Tibial nerve (tissue), 3 donors: ENCODE results near the gene CST7.

Source experiments
- POLR2A ChIP-seq, 2 donors: fragments of 450-650 bp; IDR thresholded peaks; one replicate each; pipeline ENCODE4 v1.6.1; 2017; ENCODE audit warnings: antibody characterized with exemption in 2 of 2, mild to moderate bottlenecking in 2 of 2, moderate library complexity in 2 of 2
- TF ChIP-seq, protein P1 (sequence below), 5 experiments: fragments of 200-600 bp in 3 of 5; fragments of 450-650 bp in 2 of 5; sonication (generic) in 3 of 5; IDR thresholded peaks; one replicate each; pipeline ENCODE4 v1.5.1; 2016 to 2019; ENCODE audit warnings: antibody characterized with exemption in 5 of 5, mild to moderate bottlenecking in 3 of 5, moderate library complexity in 2 of 5

DNA sequence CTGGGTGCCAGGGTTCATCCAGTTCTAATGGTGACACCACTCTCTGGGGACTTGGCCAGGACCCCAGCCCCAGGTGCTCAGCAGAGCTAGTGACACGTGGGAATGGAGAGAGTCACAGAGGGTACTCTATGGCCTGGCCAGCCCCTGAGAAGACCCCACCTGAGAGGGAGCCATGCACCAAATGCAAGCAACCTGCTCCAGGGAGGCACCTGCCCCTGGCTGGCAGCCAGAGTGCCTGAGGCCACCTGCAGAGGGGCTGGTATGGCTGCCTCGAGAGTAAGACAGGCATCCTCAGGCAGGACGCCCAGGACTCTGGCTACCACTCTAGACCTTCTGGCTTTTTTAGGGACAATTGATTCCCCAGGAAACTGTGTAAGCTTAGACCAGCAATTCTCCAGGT is 38.6 kb upstream of the CST7 start:
- TF ChIP-seq, protein P1, sequence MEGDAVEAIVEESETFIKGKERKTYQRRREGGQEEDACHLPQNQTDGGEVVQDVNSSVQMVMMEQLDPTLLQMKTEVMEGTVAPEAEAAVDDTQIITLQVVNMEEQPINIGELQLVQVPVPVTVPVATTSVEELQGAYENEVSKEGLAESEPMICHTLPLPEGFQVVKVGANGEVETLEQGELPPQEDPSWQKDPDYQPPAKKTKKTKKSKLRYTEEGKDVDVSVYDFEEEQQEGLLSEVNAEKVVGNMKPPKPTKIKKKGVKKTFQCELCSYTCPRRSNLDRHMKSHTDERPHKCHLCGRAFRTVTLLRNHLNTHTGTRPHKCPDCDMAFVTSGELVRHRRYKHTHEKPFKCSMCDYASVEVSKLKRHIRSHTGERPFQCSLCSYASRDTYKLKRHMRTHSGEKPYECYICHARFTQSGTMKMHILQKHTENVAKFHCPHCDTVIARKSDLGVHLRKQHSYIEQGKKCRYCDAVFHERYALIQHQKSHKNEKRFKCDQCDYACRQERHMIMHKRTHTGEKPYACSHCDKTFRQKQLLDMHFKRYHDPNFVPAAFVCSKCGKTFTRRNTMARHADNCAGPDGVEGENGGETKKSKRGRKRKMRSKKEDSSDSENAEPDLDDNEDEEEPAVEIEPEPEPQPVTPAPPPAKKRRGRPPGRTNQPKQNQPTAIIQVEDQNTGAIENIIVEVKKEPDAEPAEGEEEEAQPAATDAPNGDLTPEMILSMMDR (IDR thresholded peaks at IDR 0.05): no peak
- TF ChIP-seq POLR2A (IDR thresholded peaks at IDR 0.05): no peak
